NCI-H2107 treated with DMSO at 0.1 percent for 48 hours (cell line): ENCODE results near the gene AAGAB.

Experiments used
- DNase-seq: peaks from one replicate; lab custom pipeline; 2025; ENCODE audit not compliant: unreplicated experiment; lab: John Stamatoyannopoulos, UW

The AAGAB gene

DNA sequence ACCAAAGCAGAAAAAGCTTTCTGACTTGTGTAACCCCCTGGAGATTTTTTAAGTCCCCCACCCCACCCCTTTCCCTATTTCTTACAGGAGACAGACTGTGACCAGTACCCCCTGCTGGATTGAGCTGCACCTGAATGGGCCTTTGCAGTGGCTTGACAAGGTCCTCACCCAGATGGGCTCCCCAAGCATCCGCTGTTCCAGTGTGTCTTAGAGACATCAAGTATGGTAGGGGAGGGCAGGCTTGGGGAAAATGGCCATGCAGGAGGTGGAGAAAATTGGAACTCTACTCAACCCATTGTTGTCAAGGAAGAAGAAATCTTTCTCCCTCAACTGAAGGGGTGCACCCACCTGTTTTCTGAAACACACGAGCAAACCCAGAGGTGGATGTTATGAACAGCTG, 64.1 kb downstream of the AAGAB start:
- DNase-seq, result no peak

DNA sequence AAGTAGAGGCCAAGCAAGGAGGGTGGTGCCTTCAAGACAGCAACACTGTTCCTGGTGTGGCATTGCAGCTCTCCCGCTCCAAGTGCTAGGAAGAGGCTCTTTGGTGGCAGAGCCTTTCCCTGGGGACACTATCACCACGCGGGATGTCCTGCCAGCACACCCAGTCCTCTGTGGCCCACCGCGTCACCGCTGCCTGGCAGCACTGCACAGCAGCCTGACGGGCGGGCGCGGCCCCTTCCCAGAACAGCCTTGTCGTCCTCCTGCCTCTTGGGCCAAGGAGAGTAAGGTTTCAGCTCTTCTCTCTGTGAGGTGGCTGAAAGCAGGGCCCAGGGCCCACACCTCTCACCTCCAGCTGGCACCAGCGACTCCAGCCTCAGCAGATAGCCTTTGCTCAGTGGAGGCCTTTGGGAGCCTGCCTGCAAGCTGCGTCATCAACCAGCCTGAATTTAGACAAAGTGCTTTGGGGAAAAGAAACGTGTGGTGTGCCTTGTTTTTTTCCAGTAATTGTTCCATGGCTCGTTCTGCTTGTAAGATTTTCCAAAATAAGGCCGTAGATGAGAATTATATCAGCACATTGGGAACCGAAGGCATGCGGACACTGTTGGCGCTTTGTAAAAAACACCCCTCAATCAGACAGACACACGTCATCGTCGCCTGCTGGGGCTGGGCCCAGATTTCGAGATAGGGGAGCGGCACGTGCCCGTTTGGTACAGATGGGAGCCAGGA, 65.0 kb downstream of the AAGAB start:
- DNase-seq, result no peak

DNA sequence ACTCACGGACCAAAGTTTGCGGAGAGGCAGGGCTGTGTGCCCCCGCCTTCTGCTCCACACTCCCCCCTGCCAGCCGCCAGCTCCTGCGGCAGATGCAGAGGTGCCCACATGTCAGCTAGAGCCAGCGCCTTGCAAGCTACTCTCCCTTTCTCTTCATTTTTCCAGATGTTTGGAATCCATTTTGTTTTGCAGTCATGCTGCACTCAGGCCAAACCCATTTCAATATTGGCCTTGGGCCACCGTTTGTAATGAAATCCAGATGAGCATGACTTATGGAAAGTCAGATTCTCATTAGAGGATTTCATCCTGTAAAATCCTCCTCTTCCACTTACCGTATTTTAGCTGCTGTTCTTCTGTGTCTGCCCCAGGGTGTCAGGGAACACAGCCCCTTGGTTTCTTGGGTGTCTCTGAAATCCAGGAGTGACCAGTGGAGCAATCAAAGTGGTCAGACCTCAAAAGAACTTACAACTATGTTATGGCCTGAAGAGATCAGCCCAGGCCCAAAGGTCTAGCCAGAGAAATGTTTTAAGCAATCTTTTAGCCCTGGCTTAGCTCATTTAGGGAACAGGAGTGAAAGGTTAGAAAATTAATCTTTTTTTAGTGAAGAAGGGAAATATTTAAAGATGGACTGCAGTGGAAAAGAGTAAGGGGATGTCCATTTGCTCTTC, 65.8 kb downstream of the AAGAB start:
- DNase-seq, result no peak

DNA sequence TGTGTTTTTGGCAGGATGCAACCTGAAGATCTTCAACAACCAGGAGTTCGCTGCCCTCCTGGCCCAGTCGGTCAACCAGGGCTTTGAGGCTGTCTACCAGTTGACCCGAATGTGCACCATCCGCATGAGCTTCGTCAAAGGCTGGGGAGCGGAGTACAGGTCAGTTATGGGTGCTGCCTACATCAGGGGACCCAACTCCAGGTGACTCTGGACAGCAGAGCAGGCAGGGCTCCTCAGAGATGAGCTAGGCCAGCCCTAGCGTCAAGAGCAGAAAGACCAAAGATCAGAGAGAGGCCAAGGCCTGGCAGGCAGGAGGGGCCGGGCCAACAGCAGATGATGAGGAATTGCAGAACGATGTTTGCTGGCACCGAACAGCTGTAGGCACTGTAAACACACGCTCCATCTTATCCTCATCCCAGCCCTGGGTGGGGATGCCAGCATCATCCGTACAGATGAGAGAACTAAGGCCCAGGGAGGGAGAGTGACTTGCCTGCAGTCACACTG, 67.1 kb downstream of the AAGAB start:
- no peak for DNase-seq

DNA sequence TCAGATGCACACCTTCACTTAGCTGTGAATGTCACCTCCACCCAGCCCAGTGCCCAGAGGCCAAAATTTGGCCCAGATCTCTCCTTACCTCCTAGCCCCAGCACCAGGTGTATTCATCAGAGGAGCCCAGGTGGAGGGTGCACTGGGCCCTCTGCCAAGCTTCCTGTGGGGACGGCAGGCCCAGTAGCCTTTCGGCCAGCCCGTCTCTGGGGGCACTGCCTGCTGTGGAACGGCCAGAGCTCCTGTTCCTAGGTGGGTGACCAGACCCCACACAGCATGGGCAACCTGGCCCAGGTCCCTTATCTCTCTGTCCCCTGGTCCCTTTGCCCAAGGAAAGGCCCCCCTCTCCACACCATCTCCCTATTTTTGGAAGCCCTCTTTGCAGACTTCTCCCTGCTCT, 67.8 kb downstream of the AAGAB start:
- DNase-seq, result no peak

GRCh38 chr15:67186226-67186649, 68.2 kb downstream of the AAGAB start:
- DNase-seq, result no peak

- DNase-seq, result peak; percentile 68
Measured at GRCh38 chr15:67185621-67186225, 68.7 kb downstream of the AAGAB start.

- no peak for DNase-seq
Measured at GRCh38 chr15:67185051-67185450, 69.4 kb downstream of the AAGAB start.

GRCh38 chr15:67184208-67184925, 70.1 kb downstream of the AAGAB start:
- no peak for DNase-seq

GRCh38 chr15:67183443-67184169, 70.9 kb downstream of the AAGAB start:
- DNase-seq, result no peak

DNA sequence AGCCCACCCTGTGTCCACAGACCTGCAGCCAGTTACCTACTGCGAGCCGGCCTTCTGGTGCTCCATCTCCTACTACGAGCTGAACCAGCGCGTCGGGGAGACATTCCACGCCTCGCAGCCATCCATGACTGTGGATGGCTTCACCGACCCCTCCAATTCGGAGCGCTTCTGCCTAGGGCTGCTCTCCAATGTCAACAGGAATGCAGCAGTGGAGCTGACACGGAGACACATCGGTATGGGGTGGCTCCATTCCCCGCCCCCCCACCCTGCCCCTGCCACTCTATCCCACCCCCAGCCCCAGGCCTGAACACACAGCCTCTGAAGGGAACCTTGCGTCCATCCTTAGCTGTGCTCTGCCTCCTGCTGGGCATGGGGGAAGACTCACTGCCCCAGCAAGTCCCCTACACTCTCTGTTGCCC, 73.2 kb downstream of the AAGAB start:
- DNase-seq, result no peak

DNA sequence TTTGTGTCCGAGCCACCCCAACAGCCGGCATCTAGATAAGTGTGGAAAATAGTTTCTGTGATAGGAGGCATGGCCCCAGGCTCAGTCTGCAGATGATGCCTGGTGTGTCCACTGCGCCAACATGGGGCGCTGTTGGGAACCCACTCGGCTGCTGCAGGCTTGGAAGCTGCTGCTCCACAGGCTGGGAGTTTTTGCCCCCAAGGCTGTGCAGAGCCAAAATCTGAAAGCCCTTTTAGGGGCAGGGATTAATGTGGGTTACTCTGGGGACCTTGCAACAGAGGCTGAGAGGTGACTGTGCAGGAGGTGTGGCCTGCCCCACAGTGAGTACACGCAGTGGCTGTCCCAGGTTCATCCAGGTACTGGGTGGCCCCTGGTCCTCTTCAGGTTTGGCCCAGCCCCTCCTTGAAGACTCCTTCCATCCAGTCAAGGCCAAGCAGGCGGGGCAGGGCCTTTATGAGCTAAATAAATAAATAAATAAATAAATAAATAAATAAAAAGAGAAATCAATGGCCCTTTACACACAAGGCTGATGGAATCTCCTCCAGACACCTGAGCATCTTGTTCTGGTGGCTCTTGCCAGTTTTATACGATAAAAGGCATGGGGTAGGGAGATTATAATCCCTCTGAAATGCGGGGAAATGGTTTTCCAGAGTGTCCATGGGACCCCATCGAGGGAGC, 73.8 kb downstream of the AAGAB start:
- DNase-seq, result no peak

GRCh38 chr15:67180035-67180434, 74.4 kb downstream of the AAGAB start:
- no peak for DNase-seq

- DNase-seq, result no peak
Measured at GRCh38 chr15:67179411-67179995, 75.0 kb downstream of the AAGAB start.

DNA sequence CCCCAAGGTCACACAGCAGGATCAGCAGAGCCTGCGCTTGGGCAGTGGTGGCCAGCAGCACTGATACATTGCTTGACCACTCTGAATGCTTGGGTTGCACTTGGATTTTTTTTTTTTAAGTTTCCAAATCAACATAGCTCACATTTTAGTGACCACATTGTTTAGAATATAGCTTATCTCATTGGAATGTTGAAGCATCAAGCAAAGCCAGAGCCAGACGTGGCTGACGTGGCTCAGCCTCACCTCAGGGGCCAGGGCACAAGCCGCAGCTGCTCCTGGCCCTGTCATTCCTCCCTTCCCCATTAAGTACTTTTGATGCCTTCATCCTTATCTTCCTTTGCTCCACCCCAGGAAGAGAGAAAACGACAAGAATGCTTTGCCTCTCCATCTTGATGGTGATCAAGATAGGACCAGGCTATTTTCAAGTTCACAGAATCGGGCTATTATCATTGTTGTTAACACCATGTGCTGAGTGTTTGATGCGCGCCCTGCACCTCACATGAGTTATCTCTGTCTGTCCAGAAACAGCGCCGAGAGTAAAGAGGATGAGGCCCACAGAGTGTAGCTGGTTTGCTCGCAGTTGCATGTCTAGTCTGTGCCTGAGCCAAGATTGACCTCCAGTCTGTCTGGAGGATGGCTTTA, 75.8 kb downstream of the AAGAB start:
- DNase-seq, result no peak

- DNase-seq, result no peak
Measured at GRCh38 chr15:67177752-67178151, 76.7 kb downstream of the AAGAB start.

- DNase-seq, result no peak
Measured at GRCh38 chr15:67176195-67176971, 78.1 kb downstream of the AAGAB start.

- no peak for DNase-seq
Measured at GRCh38 chr15:67175643-67176071, 78.8 kb downstream of the AAGAB start.
